GM12865 (cell line): Measurements from ENCODE around the gene PEX5L.

Experiments used
- DNase-seq: peaks from one replicate; pipeline ENCODE4 v3.0.0; 2010; ENCODE audit warnings: low read depth
- H3K4me3 ChIP-seq: 2 replicates; pipeline ENCODE4 v1.5.1; 2011; ENCODE audit warnings: mild to moderate bottlenecking, low read depth, low read length, control low read depth
- TF ChIP-seq, protein P1 (sequence below): IDR thresholded peaks from 2 replicates; pipeline ENCODE4 v1.5.1; 2011; ENCODE audit warnings: low read length, control low read depth, low read depth, inconsistent platforms; ENCODE audit not compliant: insufficient read depth; ENCODE audit errors: missing control alignments

The PEX5L gene

DNA sequence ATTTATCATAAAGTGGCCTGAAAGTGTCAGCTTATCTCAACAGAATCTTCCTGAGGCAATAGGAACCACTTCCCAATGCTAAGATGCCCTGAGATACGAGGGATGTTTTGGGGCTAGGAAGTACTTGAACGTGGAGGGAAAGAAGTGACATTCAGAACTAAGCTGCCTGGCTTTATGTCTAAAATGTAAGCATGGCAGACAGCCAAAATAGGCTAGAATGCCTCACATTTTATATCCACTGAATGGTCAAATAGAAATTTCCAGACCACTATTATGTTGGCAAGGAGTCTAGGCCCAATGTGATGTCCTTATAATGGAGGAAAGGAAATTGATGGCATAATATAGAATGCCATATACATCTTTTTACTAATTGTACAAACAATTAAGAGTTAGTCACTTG is 154.9 kb downstream of the PEX5L start:
- TF ChIP-seq, protein P1, sequence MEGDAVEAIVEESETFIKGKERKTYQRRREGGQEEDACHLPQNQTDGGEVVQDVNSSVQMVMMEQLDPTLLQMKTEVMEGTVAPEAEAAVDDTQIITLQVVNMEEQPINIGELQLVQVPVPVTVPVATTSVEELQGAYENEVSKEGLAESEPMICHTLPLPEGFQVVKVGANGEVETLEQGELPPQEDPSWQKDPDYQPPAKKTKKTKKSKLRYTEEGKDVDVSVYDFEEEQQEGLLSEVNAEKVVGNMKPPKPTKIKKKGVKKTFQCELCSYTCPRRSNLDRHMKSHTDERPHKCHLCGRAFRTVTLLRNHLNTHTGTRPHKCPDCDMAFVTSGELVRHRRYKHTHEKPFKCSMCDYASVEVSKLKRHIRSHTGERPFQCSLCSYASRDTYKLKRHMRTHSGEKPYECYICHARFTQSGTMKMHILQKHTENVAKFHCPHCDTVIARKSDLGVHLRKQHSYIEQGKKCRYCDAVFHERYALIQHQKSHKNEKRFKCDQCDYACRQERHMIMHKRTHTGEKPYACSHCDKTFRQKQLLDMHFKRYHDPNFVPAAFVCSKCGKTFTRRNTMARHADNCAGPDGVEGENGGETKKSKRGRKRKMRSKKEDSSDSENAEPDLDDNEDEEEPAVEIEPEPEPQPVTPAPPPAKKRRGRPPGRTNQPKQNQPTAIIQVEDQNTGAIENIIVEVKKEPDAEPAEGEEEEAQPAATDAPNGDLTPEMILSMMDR = no peak
- no peak overlapping the region for H3K4me3 ChIP-seq
- DNase-seq = no peak

DNA sequence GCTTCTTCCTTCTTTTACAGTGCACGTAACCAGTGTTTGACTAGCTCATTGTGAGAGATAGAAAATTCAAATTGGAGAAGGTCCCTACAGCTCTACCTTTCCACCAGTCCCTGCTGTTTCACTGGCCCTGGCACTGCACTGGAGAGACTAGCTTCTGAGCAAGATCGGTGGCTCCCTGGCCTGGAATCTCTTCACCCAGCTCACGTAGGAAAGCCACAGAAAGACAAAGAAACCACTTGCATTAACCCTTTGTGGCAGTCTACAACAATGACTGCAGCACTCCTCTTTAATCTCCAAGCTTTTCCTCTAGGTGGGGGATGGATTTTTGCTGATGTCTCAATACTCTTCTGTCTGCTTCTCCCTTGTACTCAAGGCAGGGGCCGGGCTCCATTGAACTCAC is 155.9 kb downstream of the PEX5L start:
- TF ChIP-seq, protein P1 = no peak
- DNase-seq = no peak
- no peak overlapping the region for H3K4me3 ChIP-seq

DNA sequence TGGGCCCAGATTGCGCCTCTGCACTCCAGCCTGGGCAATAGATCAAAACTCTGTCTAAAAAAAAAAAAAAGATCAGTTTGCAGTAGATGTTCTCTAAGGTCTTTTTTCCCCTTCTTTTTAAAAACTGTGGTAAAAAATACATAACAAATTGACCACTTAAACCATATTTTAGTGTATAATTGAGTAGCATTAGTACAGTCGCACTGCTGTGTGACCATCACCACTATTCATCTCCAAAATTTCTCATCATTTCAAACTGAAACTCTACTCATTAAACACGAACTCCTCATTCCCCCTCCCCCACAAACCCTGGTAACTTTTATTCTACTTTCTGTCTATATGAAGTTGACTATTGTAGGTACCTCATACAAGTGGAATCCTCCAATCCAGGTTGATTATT is 160.3 kb downstream of the PEX5L start:
- no peak overlapping the region for H3K4me3 ChIP-seq
- TF ChIP-seq, protein P1 = no peak
- DNase-seq = no peak

DNA sequence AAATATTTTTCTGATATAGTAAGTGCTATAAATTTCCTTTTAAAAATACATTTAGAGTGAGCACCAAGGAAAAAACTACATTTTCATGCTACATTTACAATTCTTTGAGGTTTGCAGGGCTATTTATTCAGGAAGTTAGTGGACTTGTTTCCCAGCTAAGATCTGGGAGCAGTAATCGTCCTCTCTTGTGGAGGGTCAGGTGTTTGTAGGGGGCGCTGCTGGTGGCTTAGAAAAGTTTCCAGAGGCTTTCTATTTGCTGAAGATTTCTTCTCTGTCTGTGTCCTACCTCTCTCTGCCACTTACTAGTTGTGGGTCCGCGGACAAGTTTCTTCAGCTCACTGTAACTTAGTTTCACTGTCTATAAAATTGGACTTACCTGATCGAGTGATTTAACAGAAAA is 163.9 kb downstream of the PEX5L start:
- no peak for DNase-seq

DNA sequence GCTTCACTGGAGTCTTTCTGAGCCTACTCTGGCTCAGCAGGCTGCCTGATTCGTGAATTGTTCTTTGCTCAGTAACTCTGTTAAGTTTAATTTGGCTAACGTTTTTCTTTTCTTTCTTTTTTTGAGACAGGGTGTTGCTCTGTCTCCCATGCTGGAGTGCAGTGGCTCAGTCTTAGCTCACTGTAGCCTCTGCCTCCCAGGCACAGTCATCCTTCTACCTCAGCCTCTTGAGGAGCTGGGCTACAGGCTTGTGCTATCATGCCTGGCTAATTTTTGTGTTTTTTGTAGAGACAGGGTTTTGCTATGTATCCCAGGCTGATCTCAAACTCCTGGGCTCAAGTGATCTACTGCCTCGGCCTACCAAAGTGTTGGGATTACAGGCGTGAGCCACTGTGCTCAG is 165.0 kb downstream of the PEX5L start:
- H3K4me3 ChIP-seq = no peak overlapping the region
- no peak for DNase-seq
- TF ChIP-seq, protein P1 = no peak

More for the DNA sequence above, 163.9 kb downstream of the PEX5L start:
- TF ChIP-seq, protein P1 = no peak
- no peak overlapping the region for H3K4me3 ChIP-seq

DNA sequence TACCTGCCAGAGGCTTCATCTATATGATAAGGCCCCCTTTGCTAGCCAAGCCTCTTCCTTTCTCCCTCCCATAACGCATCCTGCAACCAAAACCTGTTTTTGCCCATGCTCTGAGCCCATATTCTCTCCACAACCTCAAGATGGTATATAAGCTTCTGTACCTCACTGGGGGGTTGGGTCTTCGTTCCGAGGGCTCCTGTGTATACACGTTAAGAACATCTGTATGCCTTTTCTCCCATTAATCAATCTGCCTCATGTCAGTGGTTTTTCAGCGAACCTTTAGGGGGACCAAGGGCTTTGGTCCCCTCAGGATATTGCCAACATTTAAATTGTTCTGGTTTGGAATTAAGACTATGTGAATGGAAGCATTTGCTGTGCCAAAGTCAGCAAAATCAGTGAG is 168.0 kb downstream of the PEX5L start:
- TF ChIP-seq, protein P1 = no peak
- H3K4me3 ChIP-seq = no peak overlapping the region
- DNase-seq = no peak

DNA sequence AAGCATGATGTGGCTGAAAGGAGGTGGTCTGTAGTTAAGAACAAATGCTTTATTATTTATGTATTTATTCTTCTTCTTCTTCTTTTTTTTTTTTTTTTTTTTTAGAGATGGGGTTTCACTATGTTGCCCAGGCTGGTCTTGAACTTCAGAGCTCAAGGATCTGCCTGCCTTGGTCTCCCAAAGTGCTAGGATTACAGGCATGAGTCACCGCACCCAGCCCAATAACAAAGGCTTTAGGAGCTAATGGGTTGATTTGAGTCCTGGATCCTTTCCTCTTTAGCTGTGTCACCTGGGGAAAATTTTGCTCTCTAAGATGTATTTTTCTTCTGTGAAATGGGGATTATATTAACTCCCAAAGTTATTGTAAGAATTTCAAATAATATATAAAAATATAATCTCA is 168.8 kb downstream of the PEX5L start:
- TF ChIP-seq, protein P1 = no peak
- no peak for DNase-seq
- no peak overlapping the region for H3K4me3 ChIP-seq
